ENCODE data around the gene OR52A1.

The OR52A1 gene

DNA sequence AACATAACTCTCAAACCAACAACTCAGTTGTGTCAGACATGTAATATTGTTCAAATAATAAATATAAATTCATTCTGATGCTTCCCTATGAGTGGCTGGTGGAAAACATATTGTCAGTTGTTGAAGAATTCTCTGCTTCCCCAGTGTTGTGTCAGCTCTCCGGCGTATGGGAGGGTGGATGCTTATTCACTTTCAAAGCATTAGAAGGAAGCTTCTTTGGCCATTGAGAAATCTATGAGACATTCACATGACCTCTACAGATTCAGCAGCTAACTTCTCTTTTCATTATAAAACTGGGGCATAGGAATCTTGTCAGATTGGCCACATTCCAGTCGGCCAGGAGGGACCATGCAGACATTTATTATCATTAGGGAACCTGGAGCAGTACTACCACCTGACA lies 43.0 kb upstream of the OR52A1 start (continued):
- TF ChIP-seq ZNF776 (tag by site-specific recombination; IDR thresholded peaks at IDR 0.05; ENCODE audit: borderline replicate concordance), result no peak
- TF ChIP-seq, protein P1, sequence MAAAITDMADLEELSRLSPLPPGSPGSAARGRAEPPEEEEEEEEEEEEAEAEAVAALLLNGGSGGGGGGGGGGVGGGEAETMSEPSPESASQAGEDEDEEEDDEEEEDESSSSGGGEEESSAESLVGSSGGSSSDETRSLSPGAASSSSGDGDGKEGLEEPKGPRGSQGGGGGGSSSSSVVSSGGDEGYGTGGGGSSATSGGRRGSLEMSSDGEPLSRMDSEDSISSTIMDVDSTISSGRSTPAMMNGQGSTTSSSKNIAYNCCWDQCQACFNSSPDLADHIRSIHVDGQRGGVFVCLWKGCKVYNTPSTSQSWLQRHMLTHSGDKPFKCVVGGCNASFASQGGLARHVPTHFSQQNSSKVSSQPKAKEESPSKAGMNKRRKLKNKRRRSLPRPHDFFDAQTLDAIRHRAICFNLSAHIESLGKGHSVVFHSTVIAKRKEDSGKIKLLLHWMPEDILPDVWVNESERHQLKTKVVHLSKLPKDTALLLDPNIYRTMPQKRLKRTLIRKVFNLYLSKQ (tag by site-specific recombination; IDR thresholded peaks at IDR 0.05; ENCODE audit: borderline replicate concordance), result no peak
- TF ChIP-seq ZNF354C (tag by site-specific recombination; IDR thresholded peaks at IDR 0.05; ENCODE audit: borderline replicate concordance, low read depth), result no peak
- TF ChIP-seq, protein P2, sequence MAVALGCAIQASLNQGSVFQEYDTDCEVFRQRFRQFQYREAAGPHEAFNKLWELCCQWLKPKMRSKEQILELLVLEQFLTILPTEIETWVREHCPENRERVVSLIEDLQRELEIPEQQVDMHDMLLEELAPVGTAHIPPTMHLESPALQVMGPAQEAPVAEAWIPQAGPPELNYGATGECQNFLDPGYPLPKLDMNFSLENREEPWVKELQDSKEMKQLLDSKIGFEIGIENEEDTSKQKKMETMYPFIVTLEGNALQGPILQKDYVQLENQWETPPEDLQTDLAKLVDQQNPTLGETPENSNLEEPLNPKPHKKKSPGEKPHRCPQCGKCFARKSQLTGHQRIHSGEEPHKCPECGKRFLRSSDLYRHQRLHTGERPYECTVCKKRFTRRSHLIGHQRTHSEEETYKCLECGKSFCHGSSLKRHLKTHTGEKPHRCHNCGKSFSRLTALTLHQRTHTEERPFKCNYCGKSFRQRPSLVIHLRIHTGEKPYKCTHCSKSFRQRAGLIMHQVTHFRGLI (tag by site-specific recombination; IDR thresholded peaks at IDR 0.05), result no peak
- TF ChIP-seq ZNF394 (tag by site-specific recombination; IDR thresholded peaks at IDR 0.05; ENCODE audit: borderline replicate concordance), result no peak
- no peak for TF ChIP-seq ZNF202 (tag by site-specific recombination; IDR thresholded peaks at IDR 0.05; ENCODE audit: borderline replicate concordance)
- no peak for TF ChIP-seq ZNF23 (tag by site-specific recombination; IDR thresholded peaks at IDR 0.05; ENCODE audit: borderline replicate concordance)

DNA sequence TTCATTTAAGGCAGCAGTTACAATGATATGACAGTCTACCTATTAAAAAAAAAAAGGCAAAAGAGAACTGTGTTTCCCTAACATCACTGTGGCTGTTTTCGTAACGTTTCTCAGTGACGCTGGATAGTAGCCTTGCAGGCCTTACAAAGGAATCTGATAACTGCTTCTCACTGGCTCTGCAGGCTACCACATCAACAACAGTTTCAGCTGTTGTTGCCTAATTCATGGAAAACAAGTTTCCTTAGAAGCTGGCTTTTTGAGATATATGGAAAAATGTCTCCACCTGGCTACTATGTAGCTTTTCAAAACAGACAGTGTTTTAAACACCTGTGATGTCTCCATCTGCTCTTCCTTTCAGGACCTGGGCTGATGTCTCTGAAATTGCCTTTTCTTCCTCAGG lies 42.2 kb upstream of the OR52A1 start:
- H3K4me1 ChIP-seq (ENCODE audit: control insufficient read depth, insufficient read depth, low read length), result no peaks in the 10 kb centered on the region
- H3K36me3 ChIP-seq (ENCODE audit: control insufficient read depth in 2 of 2, insufficient read depth in 1 of 2, low read length in 2 of 2), result no peaks in the 10 kb centered on the region
- TF ChIP-seq ZNF2 (tag by site-specific recombination; IDR thresholded peaks at IDR 0.05) (no peak), ZNF138 (tag by site-specific recombination; IDR thresholded peaks at IDR 0.05; ENCODE audit: borderline replicate concordance) (no peak), HOXD13 (CRISPR knock-in tag; IDR thresholded peaks at IDR 0.05; ENCODE audit: borderline replicate concordance) (no peak), ZBTB1 (tag by site-specific recombination; IDR thresholded peaks at IDR 0.05) (no peak), ZNF585B (tag by site-specific recombination; IDR thresholded peaks at IDR 0.05) (no peak), ZNF626 (tag by site-specific recombination; IDR thresholded peaks at IDR 0.05) (no peak), ZNF311 (tag by site-specific recombination; IDR thresholded peaks at IDR 0.05; ENCODE audit: borderline replicate concordance) (no peak), SP3 (tag by site-specific recombination; IDR thresholded peaks at IDR 0.05) (no peak), KLF10 (tag by site-specific recombination; IDR thresholded peaks at IDR 0.05) (no peak), KLF9 (tag by site-specific recombination; IDR thresholded peaks at IDR 0.05; ENCODE audit: low read depth) (no peak), ZNF610 (tag by site-specific recombination; IDR thresholded peaks at IDR 0.05; ENCODE audit: borderline replicate concordance) (no peak), ZNF654 (tag by site-specific recombination; IDR thresholded peaks at IDR 0.05; ENCODE audit: low read depth) (no peak), ZNF175 (tag by site-specific recombination; IDR thresholded peaks at IDR 0.05) (no peak)
- TF ChIP-seq, protein P3, sequence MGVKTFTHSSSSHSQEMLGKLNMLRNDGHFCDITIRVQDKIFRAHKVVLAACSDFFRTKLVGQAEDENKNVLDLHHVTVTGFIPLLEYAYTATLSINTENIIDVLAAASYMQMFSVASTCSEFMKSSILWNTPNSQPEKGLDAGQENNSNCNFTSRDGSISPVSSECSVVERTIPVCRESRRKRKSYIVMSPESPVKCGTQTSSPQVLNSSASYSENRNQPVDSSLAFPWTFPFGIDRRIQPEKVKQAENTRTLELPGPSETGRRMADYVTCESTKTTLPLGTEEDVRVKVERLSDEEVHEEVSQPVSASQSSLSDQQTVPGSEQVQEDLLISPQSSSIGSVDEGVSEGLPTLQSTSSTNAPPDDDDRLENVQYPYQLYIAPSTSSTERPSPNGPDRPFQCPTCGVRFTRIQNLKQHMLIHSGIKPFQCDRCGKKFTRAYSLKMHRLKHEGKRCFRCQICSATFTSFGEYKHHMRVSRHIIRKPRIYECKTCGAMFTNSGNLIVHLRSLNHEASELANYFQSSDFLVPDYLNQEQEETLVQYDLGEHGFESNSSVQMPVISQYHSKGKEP (tag by site-specific recombination; IDR thresholded peaks at IDR 0.05), result no peak
- H3K4me3 ChIP-seq (ENCODE audit: low read depth, low read length), result no peak overlapping the region
- POLR2A ChIA-PET, result no interaction called here
- no peaks in the 10 kb centered on the region for H3K9me3 ChIP-seq (ENCODE audit: control insufficient read depth, insufficient read depth, low read depth, low read length)
- no peak overlapping the region for H3K27ac ChIP-seq (ENCODE audit: extremely low read depth, low read depth, low read length)
- CTCF ChIA-PET, result interaction anchor here (1.2 kb wide), 1 partner anchor 93 kb away, joined by 3 read pairs; no protein-coding TSS in a partner anchor
